ENCODE measurements around the gene CTNNA3.

Gene CTNNA3

GRCh38 chr10:66265398-66265797 is 1430.6 kb downstream of the CTNNA3 start:
- Histone ChIP-seq H3K79me2 (no peaks in the 10 kb centered on the region), H3K4me1 (no peaks in the 10 kb centered on the region), H3K27me3 (ENCODE audit: control insufficient read depth, insufficient read depth, low read length) (no peaks in the 10 kb centered on the region), H2AFZ (no peak overlapping the region), H3K9ac (no peak overlapping the region), H3K4me3 (ENCODE audit: low read depth, low read length) (no peak overlapping the region), H3K4me2 (ENCODE audit: low read length) (no peak overlapping the region), H3K36me3 (ENCODE audit: control insufficient read depth, insufficient read depth, low read length) (no peaks in the 10 kb centered on the region), H3K9me3 (ENCODE audit: control insufficient read depth, low read length) (no peaks in the 10 kb centered on the region), H3K27ac (no peak overlapping the region)
- no peak for TF ChIP-seq CTCF (IDR thresholded peaks at IDR 0.05)

- Histone ChIP-seq H3K4me1 (no peaks in the 10 kb centered on the region), H3K36me3 (ENCODE audit: control insufficient read depth, insufficient read depth, low read length) (no peaks in the 10 kb centered on the region), H3K9me3 (ENCODE audit: control insufficient read depth, low read length) (no peaks in the 10 kb centered on the region), H3K27ac (no peak overlapping the region), H3K79me2 (no peaks in the 10 kb centered on the region), H2AFZ (no peak overlapping the region), H3K4me3 (ENCODE audit: low read depth, low read length) (no peak overlapping the region), H3K27me3 (ENCODE audit: control insufficient read depth, insufficient read depth, low read length) (no peaks in the 10 kb centered on the region), H3K9ac (no peak overlapping the region), H3K4me2 (ENCODE audit: low read length) (no peak overlapping the region)
- TF ChIP-seq CTCF (IDR thresholded peaks at IDR 0.05), result no peak
These were observed 1436.2 kb downstream of the CTNNA3 start for GRCh38 chr10:66259836-66260235.

- H3K27ac ChIP-seq, result no peak overlapping the region
- no peaks in the 10 kb centered on the region for H3K4me1 ChIP-seq
- H3K79me2 ChIP-seq, result no peaks in the 10 kb centered on the region
- no peak for TF ChIP-seq CTCF (IDR thresholded peaks at IDR 0.05)
- no peak overlapping the region for H3K4me2 ChIP-seq (ENCODE audit: low read length)
- H3K9me3 ChIP-seq (ENCODE audit: control insufficient read depth, low read length), result no peaks in the 10 kb centered on the region
- no peak overlapping the region for H3K9ac ChIP-seq
- H2AFZ ChIP-seq, result no peak overlapping the region
- H3K27me3 ChIP-seq (ENCODE audit: control insufficient read depth, insufficient read depth, low read length), result no peaks in the 10 kb centered on the region
- H3K36me3 ChIP-seq (ENCODE audit: control insufficient read depth, insufficient read depth, low read length), result no peaks in the 10 kb centered on the region
- no peak overlapping the region for H3K4me3 ChIP-seq (ENCODE audit: low read depth, low read length)
These were observed 1437.3 kb downstream of the CTNNA3 start for GRCh38 chr10:66258693-66259092.

GRCh38 chr10:66257801-66258200 is 1438.2 kb downstream of the CTNNA3 start:
- Histone ChIP-seq H3K27ac (no peak overlapping the region), H3K36me3 (ENCODE audit: control insufficient read depth, insufficient read depth, low read length) (no peaks in the 10 kb centered on the region), H3K9me3 (ENCODE audit: control insufficient read depth, low read length) (no peaks in the 10 kb centered on the region), H3K9ac (no peak overlapping the region), H3K4me3 (ENCODE audit: low read depth, low read length) (no peak overlapping the region), H3K4me1 (no peaks in the 10 kb centered on the region), H3K27me3 (ENCODE audit: control insufficient read depth, insufficient read depth, low read length) (no peaks in the 10 kb centered on the region), H3K4me2 (ENCODE audit: low read length) (no peak overlapping the region), H3K79me2 (no peaks in the 10 kb centered on the region), H2AFZ (no peak overlapping the region)
- TF ChIP-seq CTCF (IDR thresholded peaks at IDR 0.05), result no peak

GRCh38 chr10:66252986-66253385 is 1443.0 kb downstream of the CTNNA3 start:
- Histone ChIP-seq H3K36me3 (ENCODE audit: control insufficient read depth, insufficient read depth, low read length) (no peaks in the 10 kb centered on the region), H3K27me3 (ENCODE audit: control insufficient read depth, insufficient read depth, low read length) (no peaks in the 10 kb centered on the region), H3K4me1 (no peaks in the 10 kb centered on the region), H3K79me2 (no peaks in the 10 kb centered on the region), H3K27ac (no peak overlapping the region), H3K4me2 (ENCODE audit: low read length) (no peak overlapping the region), H3K9me3 (ENCODE audit: control insufficient read depth, low read length) (no peaks in the 10 kb centered on the region), H2AFZ (no peak overlapping the region), H3K4me3 (ENCODE audit: low read depth, low read length) (no peak overlapping the region), H3K9ac (no peak overlapping the region)
- no peak for TF ChIP-seq CTCF (IDR thresholded peaks at IDR 0.05)

Data from parathyroid adenoma (tissue), 2 donors.